Cerebellar nuclear complex (tissue), 1 donor: ENCODE results near the gene TLX1.
"Not testable (repeated sequence)": the region's sequence is repeated elsewhere in the genome, so short reads cannot be mapped to it uniquely, and the experiment has no call there.

Source experiments
- DNase-seq, 2 experiments: peaks; one replicate each; lab custom pipeline; 2025; lab: John Stamatoyannopoulos, UW

The TLX1 gene

GRCh38 chr10:101152316-101152715 is 21.2 kb downstream of the TLX1 start:
- no peak for DNase-seq

GRCh38 chr10:101154506-101154905 is 23.4 kb downstream of the TLX1 start:
- DNase-seq = not testable (repeated sequence)

GRCh38 chr10:101155896-101156295 is 24.8 kb downstream of the TLX1 start:
- DNase-seq = no peak

- DNase-seq = no peak
Measured at GRCh38 chr10:101157756-101158458, 26.8 kb downstream of the TLX1 start.

GRCh38 chr10:101158459-101159058 is 27.5 kb downstream of the TLX1 start:
- DNase-seq = no peak

GRCh38 chr10:101161494-101162299 is 30.6 kb downstream of the TLX1 start:
- DNase-seq = peak in 1 of 2 experiments; percentile 16

- DNase-seq = no peak
Measured at GRCh38 chr10:101162677-101163076, 31.6 kb downstream of the TLX1 start.

GRCh38 chr10:101164020-101164419 is 32.9 kb downstream of the TLX1 start:
- DNase-seq = no peak

GRCh38 chr10:101165736-101166135 is 34.6 kb downstream of the TLX1 start:
- no peak for DNase-seq

GRCh38 chr10:101166430-101166829 is 35.3 kb downstream of the TLX1 start:
- no peak for DNase-seq

- no peak for DNase-seq
Measured at GRCh38 chr10:101172741-101173140, 41.6 kb downstream of the TLX1 start.

GRCh38 chr10:101174319-101174718 is 43.2 kb downstream of the TLX1 start:
- DNase-seq = no peak

- DNase-seq = no peak
Measured at GRCh38 chr10:101176577-101176976, 45.5 kb downstream of the TLX1 start.

- no peak for DNase-seq
Measured at GRCh38 chr10:101182936-101183335, 51.8 kb downstream of the TLX1 start.

GRCh38 chr10:101183458-101184183 is 52.5 kb downstream of the TLX1 start:
- no peak for DNase-seq
